Central memory CD4-positive, alpha-beta T cell (primary cell): ENCODE data around the gene KIF20A.
"Not testable (repeated sequence)": the region's sequence is repeated elsewhere in the genome, so short reads cannot be mapped to it uniquely, and the experiment has no call there.

Experiments
- DNase-seq: peaks from one replicate; pipeline ENCODE4 v3.0.0; 2022

KIF20A gene

DNA sequence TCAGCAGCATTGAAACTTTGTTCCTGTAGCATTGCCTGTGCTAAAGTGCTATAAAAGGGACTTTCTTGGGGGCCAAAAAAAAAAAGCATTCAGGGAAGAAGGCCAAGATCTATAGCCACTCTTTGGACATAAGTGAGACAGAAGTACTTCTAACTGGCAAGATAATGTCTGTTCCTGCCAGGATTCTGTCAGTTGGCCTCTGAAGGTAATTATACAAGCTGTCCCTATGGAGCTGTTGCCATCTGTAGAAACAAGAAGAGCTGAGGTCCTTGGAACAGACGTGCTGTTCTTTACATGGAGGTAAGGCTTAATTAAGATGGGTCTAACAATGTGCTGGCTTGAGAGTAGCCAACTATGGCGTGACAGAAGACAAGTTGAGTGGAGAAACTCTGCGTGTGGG is 9.7 kb downstream of the KIF20A start:
- no peak for DNase-seq

DNA sequence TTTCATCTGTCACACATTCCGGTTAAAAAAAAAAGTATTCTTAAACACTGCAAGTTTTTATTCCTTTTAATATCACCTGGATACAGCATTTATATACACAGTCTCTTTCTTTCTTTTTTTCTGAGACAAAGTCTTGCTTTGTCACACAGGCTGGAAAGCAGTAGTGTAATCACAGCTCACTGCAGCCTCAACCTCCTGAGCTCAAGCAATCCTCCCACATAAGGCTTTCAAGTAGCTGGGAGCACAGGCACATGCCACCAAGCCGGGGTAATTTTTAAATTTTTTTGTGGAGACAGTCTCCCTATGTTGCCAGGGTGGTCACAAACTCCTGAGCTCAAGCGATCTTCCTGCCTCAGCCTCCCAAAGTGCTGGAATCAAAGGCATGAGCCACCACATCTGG is 13.9 kb downstream of the KIF20A start:
- no peak for DNase-seq

DNA sequence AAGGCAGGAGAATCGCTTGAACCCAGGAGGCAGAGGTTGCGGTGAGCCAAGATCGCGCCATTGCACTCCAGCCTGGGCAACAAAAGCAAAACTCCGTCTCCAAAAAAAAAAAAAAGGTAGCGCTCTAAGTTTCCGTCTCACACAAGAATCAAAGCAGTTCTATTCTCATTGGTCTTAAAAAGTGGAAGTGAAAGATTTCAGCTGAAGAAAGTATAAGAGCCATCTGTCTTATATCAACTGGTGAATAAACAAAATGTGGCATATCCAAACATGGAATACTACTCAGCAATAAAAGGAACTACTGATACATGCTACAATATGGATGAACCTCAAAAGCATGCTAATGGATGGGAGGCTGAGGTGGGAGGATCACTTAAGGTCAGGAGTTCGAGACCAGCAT is 14.9 kb downstream of the KIF20A start:
- DNase-seq = not testable (repeated sequence)

DNA sequence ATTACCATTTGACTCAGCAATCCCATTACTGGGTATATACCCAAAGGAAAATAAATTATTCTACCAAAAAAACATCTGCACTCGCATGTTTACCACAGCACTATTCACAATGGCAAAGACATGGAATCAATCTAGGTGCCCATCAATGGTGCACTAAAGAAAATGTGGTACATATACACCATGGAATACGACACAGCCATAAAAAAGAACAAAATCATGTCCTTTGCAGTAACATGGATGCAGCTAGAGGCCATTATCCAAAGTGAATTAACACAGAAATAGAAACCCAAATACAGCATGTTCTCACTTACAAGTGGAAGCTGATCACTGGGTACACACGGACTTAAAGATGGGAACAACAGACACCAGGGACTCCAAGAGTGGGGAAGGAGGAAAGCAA is 32.1 kb downstream of the KIF20A start:
- DNase-seq = no peak

DNA sequence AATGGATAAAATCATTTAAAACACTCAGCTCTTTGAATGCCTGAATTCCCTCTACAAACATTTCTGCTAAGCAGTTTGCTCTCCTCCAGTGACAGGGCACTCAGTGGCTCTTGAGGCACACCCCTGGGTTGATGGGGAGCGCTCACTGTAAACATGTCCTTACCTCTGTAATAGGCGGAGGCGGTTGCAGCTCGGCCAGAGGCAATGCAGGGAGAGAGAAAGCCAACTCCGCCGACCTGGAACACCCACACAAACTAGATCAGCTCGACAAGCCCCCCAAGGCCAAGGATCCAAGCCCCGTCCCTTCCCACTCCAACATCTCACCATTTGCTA is 33.9 kb downstream of the KIF20A start:
- no peak for DNase-seq

DNA sequence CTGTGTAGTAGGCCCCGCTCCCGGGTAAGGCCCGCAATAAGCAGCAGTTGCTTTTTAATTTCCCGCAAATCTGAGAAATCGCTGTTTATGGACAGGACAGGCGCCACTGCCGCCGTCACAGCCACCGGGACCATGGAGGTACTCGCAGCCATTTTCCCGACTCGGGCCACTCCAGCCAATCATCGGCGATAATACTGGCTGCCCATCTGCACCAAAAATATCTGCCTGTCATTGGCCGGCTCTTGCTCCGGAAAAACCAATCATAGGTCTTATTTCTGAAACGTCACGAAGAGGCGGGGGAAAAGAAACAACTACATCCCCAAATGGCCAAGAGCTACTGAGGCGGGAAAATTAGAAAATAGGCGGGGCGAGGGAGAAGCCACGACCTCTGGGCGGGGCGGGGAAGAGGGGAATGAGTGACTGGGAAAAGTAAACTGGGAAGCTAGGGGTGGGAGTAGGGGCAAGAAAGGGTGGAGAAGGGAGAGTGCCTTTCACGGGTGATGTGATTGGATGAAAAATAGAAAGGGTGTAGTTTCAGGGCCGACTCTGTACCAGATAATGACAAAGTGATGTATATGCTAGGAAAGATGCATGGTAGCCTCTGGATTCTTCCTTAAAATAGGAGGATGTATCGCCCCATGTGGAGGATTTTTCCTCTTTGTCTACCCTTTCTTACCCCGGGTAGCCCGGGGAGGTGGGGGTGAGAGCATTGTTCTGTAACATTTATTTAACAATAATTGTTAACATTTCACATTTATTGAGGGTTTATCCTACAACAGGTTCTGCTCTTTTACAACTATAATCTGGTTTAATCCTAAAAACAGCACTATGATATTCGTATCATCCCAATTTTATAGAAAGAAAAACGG is 34.5 kb downstream of the KIF20A start, which contains the start of gene CDC23:
Gene CDC23, minus strand, starts transcription at position 163 of the 869 bp plus-strand sequence. Its CDS starts 11 bp downstream, at position 152.
- peak; percentile 93 for DNase-seq

DNA sequence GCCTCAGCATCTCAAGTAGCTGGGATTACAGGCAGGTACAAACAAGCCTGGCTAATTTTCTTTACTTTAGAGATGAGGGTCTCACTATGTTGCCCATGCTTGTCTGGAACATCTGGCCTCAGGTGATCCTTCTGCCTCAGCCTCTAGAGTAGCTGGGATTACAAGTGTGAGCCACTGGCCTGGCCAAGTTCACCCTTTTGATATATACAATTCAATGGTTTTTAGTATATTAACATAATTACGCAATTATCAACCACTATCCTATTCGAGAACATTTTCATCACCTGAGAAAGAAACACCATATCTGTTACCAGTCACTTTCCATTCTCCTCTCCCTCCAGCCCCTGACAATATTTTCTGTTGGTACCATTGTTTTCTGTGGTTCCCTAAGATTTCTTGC is 37.9 kb downstream of the KIF20A start:
- DNase-seq = no peak

DNA sequence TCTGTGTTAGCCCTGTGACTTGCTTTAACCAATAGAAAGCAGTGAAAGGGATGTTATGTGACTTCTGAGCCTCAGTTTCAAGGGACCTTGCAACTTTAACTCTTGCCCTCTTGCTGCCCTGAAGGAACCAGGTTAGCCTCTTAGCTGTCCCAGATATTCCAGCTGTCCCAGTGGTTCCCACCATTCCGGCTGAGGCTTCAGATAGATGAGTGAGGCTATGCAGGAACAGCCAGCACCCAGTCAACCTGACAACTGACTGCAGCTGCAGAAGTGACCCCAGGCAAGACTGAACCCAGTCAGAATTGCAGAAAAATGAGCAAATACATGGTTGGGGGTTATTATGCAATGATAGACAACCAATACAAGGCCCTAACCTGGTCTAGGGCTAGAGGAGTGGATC is 44.6 kb downstream of the KIF20A start:
- no peak for DNase-seq

DNA sequence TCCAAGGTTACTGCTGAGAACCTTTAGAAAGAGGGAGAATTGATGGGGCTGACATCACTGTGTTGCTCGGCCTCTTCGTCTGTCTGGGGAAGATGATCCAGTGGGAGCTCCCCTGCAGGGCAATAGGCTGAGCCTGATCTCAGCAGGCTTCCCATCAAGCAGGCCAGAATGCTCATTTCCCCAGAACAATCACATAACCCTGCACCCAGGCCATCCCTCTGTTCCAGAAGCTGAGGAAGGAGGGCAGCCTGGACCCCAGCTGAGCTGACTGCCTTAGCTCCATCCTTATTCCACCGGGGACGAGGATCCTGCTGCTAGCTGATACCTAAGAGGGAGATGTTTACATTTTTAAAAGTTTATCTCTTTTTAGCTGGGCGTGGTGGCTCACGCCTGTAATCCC is 45.8 kb downstream of the KIF20A start:
- no peak for DNase-seq

DNA sequence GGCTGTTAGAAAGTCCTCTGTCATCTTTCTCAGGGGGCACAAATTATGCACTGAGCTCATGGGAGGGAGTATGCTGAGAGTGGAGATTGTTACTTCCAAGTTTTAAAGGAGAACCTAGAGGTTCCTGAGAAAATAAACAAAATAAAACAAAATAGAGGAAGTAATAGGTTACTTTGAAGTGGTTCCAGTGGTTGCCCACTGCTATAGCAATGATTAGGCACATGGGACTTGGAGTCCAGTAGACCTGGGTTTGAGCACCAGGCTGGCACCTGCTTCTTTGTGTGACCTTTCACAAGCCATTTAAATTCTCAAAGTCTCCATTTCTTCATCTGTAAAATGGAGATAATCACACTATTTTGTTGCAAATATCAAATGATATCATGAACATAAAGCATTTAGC is 48.0 kb downstream of the KIF20A start:
- no peak for DNase-seq

DNA sequence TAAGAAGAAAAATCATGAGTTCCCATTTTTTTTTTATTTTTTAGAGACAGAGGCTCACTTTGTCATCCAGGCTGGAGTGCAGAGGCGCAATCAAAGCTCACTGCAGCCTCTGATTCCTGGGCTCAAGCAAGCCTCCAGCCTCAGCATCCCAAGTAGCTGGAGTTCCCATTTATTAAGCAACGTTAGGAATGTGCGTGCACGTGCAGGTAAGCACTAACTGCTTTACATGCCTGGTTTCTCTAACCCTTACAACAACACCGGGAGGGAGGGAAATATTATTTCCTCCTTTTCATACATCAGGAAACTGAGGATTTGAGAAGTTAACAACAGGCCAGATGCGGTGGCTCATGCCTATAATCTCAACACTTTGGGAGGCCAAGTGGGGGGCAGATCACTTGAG is 50.5 kb downstream of the KIF20A start:
- no peak for DNase-seq

DNA sequence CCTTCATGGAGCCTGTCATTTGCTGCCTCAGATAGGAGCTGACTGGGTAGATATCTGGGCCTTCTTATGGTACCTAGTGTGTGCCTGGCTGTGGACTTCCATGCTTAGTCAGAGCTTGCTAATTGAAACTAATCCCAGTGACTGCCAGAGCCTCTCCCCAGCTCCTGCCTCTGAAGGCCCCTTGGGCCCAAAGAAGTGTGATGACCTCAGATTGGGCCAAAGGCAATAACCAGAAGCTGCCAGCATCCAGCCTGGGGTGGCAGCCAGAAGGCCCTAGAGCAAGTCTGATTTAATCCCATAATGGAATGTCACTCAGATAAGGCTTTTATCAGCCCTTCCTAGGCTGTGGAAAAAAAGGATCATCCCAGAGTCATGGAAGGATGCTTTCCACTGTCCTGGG is 51.3 kb downstream of the KIF20A start:
- DNase-seq = no peak

DNA sequence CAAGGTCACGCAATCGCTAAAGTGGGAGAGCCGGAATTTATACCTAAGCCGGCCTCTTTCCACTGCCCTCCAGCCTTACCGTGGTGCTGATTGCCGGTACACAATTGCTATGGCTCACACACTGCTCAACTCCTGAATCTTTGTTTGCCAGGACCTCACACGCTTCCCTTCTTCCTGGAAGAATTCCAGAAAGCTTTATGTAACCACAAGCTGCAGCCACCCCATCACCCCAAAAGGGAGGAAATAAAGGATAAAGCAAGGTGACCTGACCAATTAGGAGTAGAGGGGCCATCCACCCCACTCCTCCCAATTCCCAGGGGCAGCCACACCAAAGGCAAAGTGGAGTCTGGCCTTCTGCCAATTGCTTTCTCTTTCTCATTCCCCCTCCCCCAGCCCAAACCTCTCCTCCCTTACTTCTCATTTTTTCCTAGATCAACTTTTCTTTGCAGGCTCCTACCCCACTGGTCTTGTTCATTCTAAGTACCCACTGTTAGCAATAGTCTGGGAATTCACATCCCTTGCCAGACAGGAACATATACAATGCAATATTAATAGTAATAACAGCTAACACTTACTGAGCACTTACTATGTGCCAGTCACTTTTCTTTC is 52.2 kb downstream of the KIF20A start:
- DNase-seq = no peak

DNA sequence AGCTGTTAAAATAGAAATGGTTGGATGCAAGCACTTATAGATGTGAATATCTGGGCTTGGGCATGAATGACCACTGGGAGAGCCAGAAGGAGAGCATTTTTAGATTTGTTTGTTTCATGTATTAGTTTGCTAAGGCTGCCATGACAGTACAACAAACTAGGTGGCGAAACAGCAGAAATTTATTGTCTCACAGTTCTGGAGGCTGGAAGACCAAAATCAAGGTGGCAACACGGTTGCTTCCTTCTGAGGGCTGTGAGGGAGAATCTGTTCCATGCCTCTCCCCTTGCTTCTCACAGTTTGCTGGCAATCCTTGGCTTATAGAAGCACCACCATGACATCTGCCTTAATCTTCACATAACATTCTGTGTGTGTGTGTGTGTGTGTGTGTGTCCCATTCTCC is 54.4 kb downstream of the KIF20A start:
- no peak for DNase-seq

DNA sequence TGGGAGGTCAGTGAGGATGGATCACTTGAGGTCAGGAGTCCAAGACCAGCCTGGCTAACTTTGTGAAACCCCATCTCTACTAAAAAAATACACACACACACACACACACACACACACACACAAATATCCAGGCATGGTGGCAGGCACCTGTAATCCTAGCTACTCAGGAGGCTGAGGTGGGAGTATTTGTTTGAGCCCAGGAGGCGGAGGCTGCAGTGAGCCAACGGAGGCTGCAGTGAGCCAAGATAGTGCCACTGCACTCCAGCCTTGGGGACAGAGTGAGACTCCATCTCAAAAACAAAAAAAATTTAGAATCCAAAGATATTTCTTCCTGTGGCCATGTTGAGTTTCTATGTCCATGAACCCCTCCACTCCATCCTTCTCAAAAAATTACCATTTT is 55.7 kb downstream of the KIF20A start:
- no peak for DNase-seq
